RWPE2 (cell line): ENCODE results near the gene SYT7.

ENCODE experiments used
- ATAC-seq: fragments of 200-7000 bp; cut with Tn5 transposase; 3 replicates; pipeline ENCODE4 v1.9.1; 2021; ENCODE audit warnings: low read depth
- DNase-seq: peaks from one replicate; pipeline ENCODE4 v3.0.0-alpha.2; 2020; ENCODE audit warnings: low spot score
- H3K27ac ChIP-seq: fragments of 450-650 bp; 2 replicates; pipeline ENCODE4 v1.5.1; 2017; ENCODE audit warnings: mild to moderate bottlenecking; ENCODE audit not compliant: poor library complexity, severe bottlenecking
- H3K27me3 ChIP-seq: fragments of 250-450 bp; sonication (Bioruptor Pico); 2 replicates; pipeline ENCODE4 v1.5.1; 2021; ENCODE audit warnings: mild to moderate bottlenecking, moderate library complexity; ENCODE audit not compliant: insufficient read depth, poor library complexity, severe bottlenecking
- H3K36me3 ChIP-seq: fragments of 250-450 bp; sonication (Bioruptor Pico); 2 replicates; pipeline ENCODE4 v1.5.1; 2020; ENCODE audit warnings: low read depth, mild to moderate bottlenecking, moderate library complexity
- H3K4me1 ChIP-seq: fragments of 250-450 bp; sonication (Bioruptor Pico); 2 replicates; pipeline ENCODE4 v1.5.1; 2021; ENCODE audit warnings: mild to moderate bottlenecking, moderate library complexity; ENCODE audit not compliant: insufficient read depth, poor library complexity, severe bottlenecking
- H3K4me3 ChIP-seq: fragments of 250-450 bp; sonication (Bioruptor Pico); 2 replicates; pipeline ENCODE4 v1.5.1; 2021; ENCODE audit warnings: mild to moderate bottlenecking, moderate library complexity; ENCODE audit not compliant: severe bottlenecking
- H3K9me3 ChIP-seq: fragments of 250-450 bp; sonication (Bioruptor Pico); 2 replicates; pipeline ENCODE4 v1.5.1; 2021; ENCODE audit warnings: mild to moderate bottlenecking, moderate library complexity; ENCODE audit not compliant: severe bottlenecking
- CTCF ChIP-seq: fragments of 450-650 bp; IDR thresholded peaks from one replicate; pipeline ENCODE4 v1.5.1; 2017; ENCODE audit warnings: mild to moderate bottlenecking, moderate library complexity; ENCODE audit not compliant: poor library complexity, severe bottlenecking

The SYT7 gene

GRCh38 chr11:61598374-61598773 lies 17.5 kb upstream of the SYT7 start:
- Histone ChIP-seq H3K27ac (no peak overlapping the region), H3K4me3 (no peak overlapping the region), H3K36me3 (no peaks in the 10 kb centered on the region), H3K4me1 (peaks cover 17% of the 10 kb centered on the region), H3K9me3 (no peaks in the 10 kb centered on the region), H3K27me3 (no peaks in the 10 kb centered on the region)
- no peak for TF ChIP-seq CTCF
- no peak for ATAC-seq
- no peak for DNase-seq

GRCh38 chr11:61596990-61597389 lies 16.1 kb upstream of the SYT7 start:
- peaks cover 9% of the 10 kb centered on the region for H3K4me1 ChIP-seq
- ATAC-seq = no peak
- H3K4me3 ChIP-seq = no peak overlapping the region
- no peaks in the 10 kb centered on the region for H3K27me3 ChIP-seq
- TF ChIP-seq CTCF = no peak
- H3K9me3 ChIP-seq = no peaks in the 10 kb centered on the region
- no peak for DNase-seq
- no peaks in the 10 kb centered on the region for H3K36me3 ChIP-seq
- H3K27ac ChIP-seq = no peak overlapping the region

GRCh38 chr11:61596542-61596941 lies 15.7 kb upstream of the SYT7 start:
- TF ChIP-seq CTCF = no peak
- no peaks in the 10 kb centered on the region for H3K9me3 ChIP-seq
- H3K27me3 ChIP-seq = no peaks in the 10 kb centered on the region
- no peak for ATAC-seq
- no peak for DNase-seq
- H3K36me3 ChIP-seq = no peaks in the 10 kb centered on the region
- H3K4me3 ChIP-seq = no peak overlapping the region
- H3K4me1 ChIP-seq = peaks cover 9% of the 10 kb centered on the region
- no peak overlapping the region for H3K27ac ChIP-seq

GRCh38 chr11:61594907-61595257 lies 14.0 kb upstream of the SYT7 start:
- Histone ChIP-seq H3K4me1 (peaks cover 9% of the 10 kb centered on the region), H3K27me3 (no peaks in the 10 kb centered on the region), H3K9me3 (no peaks in the 10 kb centered on the region), H3K36me3 (no peaks in the 10 kb centered on the region), H3K4me3 (no peak overlapping the region), H3K27ac (no peak overlapping the region)
- TF ChIP-seq CTCF = no peak
- no peak for DNase-seq
- no peak for ATAC-seq

- Histone ChIP-seq H3K36me3 (no peaks in the 10 kb centered on the region), H3K27ac (no peak overlapping the region), H3K4me1 (peaks cover 14% of the 10 kb centered on the region), H3K4me3 (no peak overlapping the region), H3K9me3 (no peaks in the 10 kb centered on the region), H3K27me3 (no peaks in the 10 kb centered on the region)
- TF ChIP-seq CTCF = no peak
- DNase-seq (no peak), ATAC-seq (no peak)
Measured at GRCh38 chr11:61593151-61593550, 12.3 kb upstream of the SYT7 start.
